H9 (cell line): ENCODE measurements around the gene OR10A3. TPM values are rescaled to one million over a fixed set of nuclear protein-coding genes. Genes with fewer than 3 reads are reported as not detected.

Experiments
- DNase-seq: peaks from one replicate; pipeline ENCODE4 v3.0.0-alpha.2; 2017
- H2AFZ ChIP-seq: one replicate; pipeline ENCODE4 v1.6.1; 2013; ENCODE audit warnings: mild to moderate bottlenecking, low read length, control low read depth, moderate library complexity
- H2AK5ac ChIP-seq: 2 replicates; pipeline ENCODE4 v1.6.1; 2013; ENCODE audit warnings: low read length, control low read depth, mixed read lengths; ENCODE audit not compliant: insufficient read length
- H2BK120ac ChIP-seq: one replicate; pipeline ENCODE4 v1.6.1; 2013; ENCODE audit warnings: low read depth, mild to moderate bottlenecking, low read length, control low read depth, inconsistent platforms; ENCODE audit not compliant: poor library complexity, severe bottlenecking
- H2BK12ac ChIP-seq: 2 replicates; pipeline ENCODE4 v1.6.1; 2013; ENCODE audit warnings: low read length, control low read depth, mixed read lengths, low read depth; ENCODE audit not compliant: insufficient read length
- H2BK15ac ChIP-seq: 2 replicates; pipeline ENCODE4 v1.6.1; 2013; ENCODE audit warnings: low read depth, low read length, control low read depth
- H2BK20ac ChIP-seq: one replicate; pipeline ENCODE4 v1.6.1; 2013; ENCODE audit warnings: low read depth, mild to moderate bottlenecking, low read length, control low read depth, inconsistent platforms; ENCODE audit not compliant: poor library complexity, severe bottlenecking
- H2BK5ac ChIP-seq: 2 replicates; pipeline ENCODE4 v1.6.1; 2013; ENCODE audit warnings: low read length, control low read depth, mixed read lengths; ENCODE audit not compliant: insufficient read length
- H3K14ac ChIP-seq: 2 replicates; pipeline ENCODE4 v1.6.1; 2013; ENCODE audit warnings: low read length, control low read depth; ENCODE audit not compliant: insufficient read depth
- H3K18ac ChIP-seq: 2 replicates; pipeline ENCODE4 v1.6.1; 2013; ENCODE audit warnings: low read depth, mild to moderate bottlenecking, mixed read lengths, low read length, control low read depth; ENCODE audit not compliant: insufficient read length
- H3K23ac ChIP-seq: 2 replicates; pipeline ENCODE4 v1.6.1; 2013; ENCODE audit warnings: low read length, control low read depth, mixed read lengths, low read depth; ENCODE audit not compliant: insufficient read length
- H3K23me2 ChIP-seq: 2 replicates; pipeline ENCODE4 v1.6.1; 2013; ENCODE audit warnings: low read depth, mild to moderate bottlenecking, mixed read lengths, low read length, control low read depth; ENCODE audit not compliant: insufficient read length, poor library complexity, severe bottlenecking
- H3K27ac ChIP-seq: 2 replicates; pipeline ENCODE4 v1.5.1; 2013; ENCODE audit warnings: low read length, control low read depth, mixed read lengths, low read depth; ENCODE audit not compliant: insufficient read length
- H3K27me3 ChIP-seq: 2 replicates; pipeline ENCODE4 v1.6.1; 2013; ENCODE audit warnings: low read length, control low read depth, inconsistent platforms; ENCODE audit not compliant: insufficient read depth
- H3K4ac ChIP-seq: 2 replicates; pipeline ENCODE4 v1.6.1; 2013; ENCODE audit warnings: low read depth, mild to moderate bottlenecking, control low read depth, inconsistent platforms, low read length, moderate library complexity
- H3K4me1 ChIP-seq: 2 replicates; pipeline ENCODE4 v1.6.1; 2013; ENCODE audit warnings: low read length, control low read depth, inconsistent platforms; ENCODE audit not compliant: insufficient read depth
- H3K4me2 ChIP-seq: 2 replicates; pipeline ENCODE4 v1.6.1; 2013; ENCODE audit warnings: low read length, control low read depth, mixed read lengths; ENCODE audit not compliant: insufficient read length, insufficient read depth
- H3K56ac ChIP-seq: 2 replicates; pipeline ENCODE4 v1.6.1; 2013; ENCODE audit warnings: low read depth, mild to moderate bottlenecking, mixed read lengths, low read length, control low read depth; ENCODE audit not compliant: insufficient read length
- H3K79me1 ChIP-seq: 2 replicates; pipeline ENCODE4 v1.6.1; 2013; ENCODE audit warnings: low read depth, mild to moderate bottlenecking, moderate library complexity, low read length, control low read depth, inconsistent platforms; ENCODE audit not compliant: insufficient read depth, poor library complexity, severe bottlenecking
- H3K79me2 ChIP-seq: 2 replicates; pipeline ENCODE4 v1.6.1; 2013; ENCODE audit warnings: low read length, control low read depth, inconsistent platforms; ENCODE audit not compliant: insufficient read depth
- H3K9ac ChIP-seq: 2 replicates; pipeline ENCODE4 v1.6.1; 2013; ENCODE audit warnings: low read length, control low read depth, mixed read lengths; ENCODE audit not compliant: insufficient read length; ENCODE audit errors: extremely low read depth
- H3K9me3 ChIP-seq: one replicate; pipeline ENCODE4 v1.6.1; 2013; ENCODE audit warnings: low read depth, low read length, inconsistent platforms; ENCODE audit not compliant: control insufficient read depth
- H3T11ph ChIP-seq: one replicate; pipeline ENCODE4 v1.6.1; 2013; ENCODE audit warnings: mild to moderate bottlenecking, low read length, control low read depth, inconsistent platforms
- H4K20me1 ChIP-seq: one replicate; pipeline ENCODE4 v1.6.1; 2013; ENCODE audit not compliant: control insufficient read depth, insufficient read length, insufficient read depth
- H4K5ac ChIP-seq: 2 replicates; pipeline ENCODE4 v1.6.1; 2013; ENCODE audit warnings: low read depth, mild to moderate bottlenecking, mixed read lengths, low read length, control low read depth; ENCODE audit not compliant: insufficient read length
- H4K8ac ChIP-seq: replicated peaks from 2 replicates; pipeline ENCODE4 v1.6.1; 2013; ENCODE audit warnings: low read length, control low read depth, mixed read lengths, low read depth; ENCODE audit not compliant: insufficient read length
- H4K91ac ChIP-seq: 2 replicates; pipeline ENCODE4 v1.6.1; 2013; ENCODE audit warnings: low read depth, mild to moderate bottlenecking, moderate library complexity, mixed read lengths, low read length, control low read depth; ENCODE audit not compliant: insufficient read length
- H3K27ac Mint-ChIP-seq, 3 experiments: 2 replicates in 2 of 3; 3 replicates in 1 of 3; pipeline ENCODE4 v1.8.0; 2020 to 2021; ENCODE audit warnings: mixed read lengths in 3 of 3, mild to moderate bottlenecking in 1 of 3, moderate library complexity in 1 of 3
- H3K27me3 Mint-ChIP-seq: 2 replicates; pipeline ENCODE4 v1.8.0; 2021; ENCODE audit warnings: low read depth, mild to moderate bottlenecking, moderate library complexity, mixed read lengths
- H3K36me3 Mint-ChIP-seq, 3 experiments: 2 replicates in 2 of 3; 3 replicates in 1 of 3; pipeline ENCODE4 v1.8.0; 2020 to 2021; ENCODE audit warnings: low read depth in 3 of 3, mixed read lengths in 3 of 3; ENCODE audit not compliant: insufficient read depth in 1 of 3
- H3K4me1 Mint-ChIP-seq, 2 experiments: 2 replicates each; pipeline ENCODE4 v1.8.0; 2020; ENCODE audit warnings: mixed read lengths in 2 of 2
- H3K4me3 Mint-ChIP-seq, 2 experiments: 2 replicates in 1 of 2; 3 replicates in 1 of 2; pipeline ENCODE4 v1.8.0; 2020 to 2021; ENCODE audit warnings: mild to moderate bottlenecking in 2 of 2, mixed read lengths in 2 of 2, moderate library complexity in 1 of 2
- H3K9me3 Mint-ChIP-seq, 2 experiments: 2 replicates in 1 of 2; 3 replicates in 1 of 2; pipeline ENCODE4 v1.8.0; 2020; ENCODE audit warnings: mild to moderate bottlenecking in 2 of 2, mixed read lengths in 2 of 2, moderate library complexity in 1 of 2
- WGBS: extraction: QIAGEN DNeasy Blood & Tissue Kit; methylation state at CpG from one replicate; pipeline ENCODE4 v1.1.7; 2013; ENCODE audit warnings: missing lambda C conversion rate, low lambda C conversion rate, mixed read lengths; ENCODE audit not compliant: insufficient read length; ENCODE audit errors: extremely low coverage; 5-methylcytosine and 5-hydroxymethylcytosine counted together
- total RNA-seq: library from RNA; stranded (reverse); gene quantifications from 2 replicates; pipeline ENCODE4 v1.2.1, GENCODE V29; 2021
- TF ChIP-seq, protein P1 (sequence below): fragments of 200-600 bp; sonication (generic); conservative IDR thresholded peaks from 3 replicates; pipeline ENCODE4 v1.8.0; 2021; ENCODE audit warnings: antibody characterized with exemption, mild to moderate bottlenecking

Gene OR10A3
- total RNA-seq, 1 experiment from 2014 or later: not detected

DNA sequence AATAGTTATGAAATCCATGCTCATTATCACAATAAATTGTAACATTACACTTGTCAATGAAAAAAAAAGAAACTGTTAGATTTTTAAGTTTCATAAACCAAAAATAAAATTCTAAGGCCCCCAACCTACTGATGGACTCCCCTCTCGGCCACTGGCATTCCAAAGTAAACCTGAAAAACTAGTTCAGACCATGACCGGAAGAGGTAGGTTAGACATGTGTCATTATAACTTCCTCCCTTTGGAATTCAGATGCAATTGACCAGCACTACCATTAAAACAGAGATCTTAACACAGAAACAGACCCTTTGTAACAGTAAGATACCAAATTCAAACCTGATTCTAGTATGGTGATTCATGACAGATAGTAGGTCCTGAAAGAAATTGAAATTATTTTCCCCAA, 23.4 kb downstream of the OR10A3 start:
- Histone ChIP-seq H3K14ac (no peak overlapping the region), H2BK5ac (no peak overlapping the region), H2BK15ac (no peak overlapping the region), H3K27me3 (no peaks in the 10 kb centered on the region), H4K91ac (no peak overlapping the region), H3K18ac (no peak overlapping the region), H3K79me1 (no peaks in the 10 kb centered on the region), H3K4ac (no peak overlapping the region), H3K23me2 (no peaks in the 10 kb centered on the region), H3K9me3 (peaks cover 6% of the 10 kb centered on the region), H2BK20ac (no peak overlapping the region), H2AK5ac (no peak overlapping the region), H3K23ac (no peak overlapping the region), H3K9ac (no peak overlapping the region), H3T11ph (no peak overlapping the region), H3K56ac (no peak overlapping the region), H3K4me2 (no peak overlapping the region), H2BK120ac (no peak overlapping the region), H3K4me1 (no peaks in the 10 kb centered on the region), H4K8ac (no peak overlapping the region), H4K5ac (no peak overlapping the region), H2AFZ (no peak overlapping the region), H3K79me2 (no peaks in the 10 kb centered on the region), H2BK12ac (no peak overlapping the region), H4K20me1 (no peaks in the 10 kb centered on the region), H3K27ac (no peak overlapping the region)
- peaks cover 9 to 24% (median 21%) of the 10 kb centered on the region in 3 experiments for H3K36me3 Mint-ChIP-seq
- no peaks in the 10 kb centered on the region for H3K27me3 Mint-ChIP-seq
- TF ChIP-seq, protein P1, sequence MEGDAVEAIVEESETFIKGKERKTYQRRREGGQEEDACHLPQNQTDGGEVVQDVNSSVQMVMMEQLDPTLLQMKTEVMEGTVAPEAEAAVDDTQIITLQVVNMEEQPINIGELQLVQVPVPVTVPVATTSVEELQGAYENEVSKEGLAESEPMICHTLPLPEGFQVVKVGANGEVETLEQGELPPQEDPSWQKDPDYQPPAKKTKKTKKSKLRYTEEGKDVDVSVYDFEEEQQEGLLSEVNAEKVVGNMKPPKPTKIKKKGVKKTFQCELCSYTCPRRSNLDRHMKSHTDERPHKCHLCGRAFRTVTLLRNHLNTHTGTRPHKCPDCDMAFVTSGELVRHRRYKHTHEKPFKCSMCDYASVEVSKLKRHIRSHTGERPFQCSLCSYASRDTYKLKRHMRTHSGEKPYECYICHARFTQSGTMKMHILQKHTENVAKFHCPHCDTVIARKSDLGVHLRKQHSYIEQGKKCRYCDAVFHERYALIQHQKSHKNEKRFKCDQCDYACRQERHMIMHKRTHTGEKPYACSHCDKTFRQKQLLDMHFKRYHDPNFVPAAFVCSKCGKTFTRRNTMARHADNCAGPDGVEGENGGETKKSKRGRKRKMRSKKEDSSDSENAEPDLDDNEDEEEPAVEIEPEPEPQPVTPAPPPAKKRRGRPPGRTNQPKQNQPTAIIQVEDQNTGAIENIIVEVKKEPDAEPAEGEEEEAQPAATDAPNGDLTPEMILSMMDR: no peak
- DNase-seq: no peak
- H3K4me1 Mint-ChIP-seq: peaks cover 3 to 13% of the 10 kb centered on the region in 2 experiments; a peak in 2 of 4 replicates
- WGBS: no CpG with 5 or more reads among the region's 2 CpGs
- no peak overlapping the region; a peak in 1 of 7 replicates for H3K27ac Mint-ChIP-seq
- no peak overlapping the region for H3K4me3 Mint-ChIP-seq
- peaks cover 21 to 23% of the 10 kb centered on the region in 2 experiments for H3K9me3 Mint-ChIP-seq
